Stimulated activated CD4-positive, alpha-beta T cell treated with anti-CD3 and anti-CD28 coated beads, Interleukin-4, amount 100 ng/mL, for 48 hours (primary cell): ENCODE data around the gene CLCN5.

Experiments
- DNase-seq, 2 donors: peaks; one replicate each; pipeline ENCODE4 v3.0.0-alpha.2; 2020; ENCODE audit warnings: low read depth in 2 of 2

CLCN5 gene

GRCh38 chrX:49934148-49934547, 11.8 kb downstream of the CLCN5 start:
- no peak for DNase-seq

GRCh38 chrX:49934729-49935128, 12.3 kb downstream of the CLCN5 start:
- no peak for DNase-seq

- no peak for DNase-seq
Measured at GRCh38 chrX:49947781-49948180, 25.4 kb downstream of the CLCN5 start.

GRCh38 chrX:49949961-49950360, 27.6 kb downstream of the CLCN5 start:
- no peak for DNase-seq

GRCh38 chrX:49951524-49952193, 29.3 kb downstream of the CLCN5 start:
- no peak for DNase-seq

GRCh38 chrX:49956313-49956712, 33.9 kb downstream of the CLCN5 start:
- no peak for DNase-seq

- no peak for DNase-seq
Measured at GRCh38 chrX:49958727-49959485, 36.5 kb downstream of the CLCN5 start.

- no peak for DNase-seq
Measured at GRCh38 chrX:49959602-49960001, 37.2 kb downstream of the CLCN5 start.

- no peak for DNase-seq
Measured at GRCh38 chrX:49960061-49960460, 37.7 kb downstream of the CLCN5 start.

GRCh38 chrX:49970674-49971073, 48.3 kb downstream of the CLCN5 start:
- DNase-seq = no peak

- no peak for DNase-seq
Measured at GRCh38 chrX:49972328-49972860, 50.0 kb downstream of the CLCN5 start.

- no peak for DNase-seq
Measured at GRCh38 chrX:49976682-49977197, 54.3 kb downstream of the CLCN5 start.

- no peak for DNase-seq
Measured at GRCh38 chrX:49977319-49978090, 55.1 kb downstream of the CLCN5 start.

GRCh38 chrX:49978176-49978575, 55.8 kb downstream of the CLCN5 start:
- no peak for DNase-seq

GRCh38 chrX:49986058-49986457, 63.7 kb downstream of the CLCN5 start:
- DNase-seq = no peak

- no peak for DNase-seq
Measured at GRCh38 chrX:49987651-49988050, 65.3 kb downstream of the CLCN5 start.

GRCh38 chrX:49988143-49988542, 65.7 kb downstream of the CLCN5 start:
- DNase-seq = no peak

- no peak for DNase-seq
Measured at GRCh38 chrX:49991758-49992157, 69.4 kb downstream of the CLCN5 start.

- DNase-seq = no peak
Measured at GRCh38 chrX:49992853-49993252, 70.5 kb downstream of the CLCN5 start.

GRCh38 chrX:49993661-49994060, 71.3 kb downstream of the CLCN5 start:
- no peak for DNase-seq

GRCh38 chrX:49995107-49995731, 72.8 kb downstream of the CLCN5 start:
- no peak for DNase-seq
